DND-41 (cell line): ENCODE results near the gene TOMM34.

Experiments
- EZH2 ChIP-seq: IDR thresholded peaks from 3 replicates; pipeline ENCODE4 v1.6.1; 2012; ENCODE audit warnings: borderline replicate concordance, low read depth, mild to moderate bottlenecking, moderate library complexity, low read length, inconsistent platforms; ENCODE audit not compliant: severe bottlenecking
- TF ChIP-seq, protein P1 (sequence below): IDR thresholded peaks from 2 replicates; pipeline ENCODE4 v1.5.1; 2012; ENCODE audit warnings: borderline replicate concordance, low read length, moderate library complexity, mild to moderate bottlenecking; ENCODE audit not compliant: poor library complexity, severe bottlenecking; ENCODE audit errors: extremely low read depth

DNA sequence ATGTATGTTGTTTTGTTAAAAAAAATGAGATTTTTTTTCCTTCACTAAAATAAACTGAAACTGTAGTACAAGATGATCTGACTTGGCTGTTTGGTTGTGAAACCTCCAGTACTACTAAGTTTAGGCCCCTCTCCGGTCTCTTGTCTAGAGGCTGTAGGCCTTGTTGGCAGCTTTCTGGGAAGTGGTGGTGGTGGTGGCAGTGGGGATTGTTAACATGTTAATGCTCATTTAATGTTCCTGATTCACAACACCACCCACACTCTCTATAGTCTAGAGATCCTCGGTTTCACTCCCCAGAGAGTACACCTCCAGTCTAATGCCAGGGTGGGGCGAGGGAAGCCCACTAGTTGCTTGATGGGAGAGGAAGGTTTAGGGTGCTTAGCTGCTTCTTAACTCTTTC, 30.2 kb upstream of the TOMM34 start:
- TF ChIP-seq, protein P1, sequence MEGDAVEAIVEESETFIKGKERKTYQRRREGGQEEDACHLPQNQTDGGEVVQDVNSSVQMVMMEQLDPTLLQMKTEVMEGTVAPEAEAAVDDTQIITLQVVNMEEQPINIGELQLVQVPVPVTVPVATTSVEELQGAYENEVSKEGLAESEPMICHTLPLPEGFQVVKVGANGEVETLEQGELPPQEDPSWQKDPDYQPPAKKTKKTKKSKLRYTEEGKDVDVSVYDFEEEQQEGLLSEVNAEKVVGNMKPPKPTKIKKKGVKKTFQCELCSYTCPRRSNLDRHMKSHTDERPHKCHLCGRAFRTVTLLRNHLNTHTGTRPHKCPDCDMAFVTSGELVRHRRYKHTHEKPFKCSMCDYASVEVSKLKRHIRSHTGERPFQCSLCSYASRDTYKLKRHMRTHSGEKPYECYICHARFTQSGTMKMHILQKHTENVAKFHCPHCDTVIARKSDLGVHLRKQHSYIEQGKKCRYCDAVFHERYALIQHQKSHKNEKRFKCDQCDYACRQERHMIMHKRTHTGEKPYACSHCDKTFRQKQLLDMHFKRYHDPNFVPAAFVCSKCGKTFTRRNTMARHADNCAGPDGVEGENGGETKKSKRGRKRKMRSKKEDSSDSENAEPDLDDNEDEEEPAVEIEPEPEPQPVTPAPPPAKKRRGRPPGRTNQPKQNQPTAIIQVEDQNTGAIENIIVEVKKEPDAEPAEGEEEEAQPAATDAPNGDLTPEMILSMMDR = no peak
- TF ChIP-seq EZH2 = no peak
